GM19397 (cell line): ENCODE data around the gene CXCL12.

Source experiments
- ATAC-seq: cut with Tn5 transposase; IDR thresholded peaks from one replicate; pipeline ENCODE4 v1.9.1; 2021; ENCODE audit warnings: mild to moderate bottlenecking, moderate library complexity; ENCODE audit not compliant: unreplicated experiment

Gene CXCL12

DNA sequence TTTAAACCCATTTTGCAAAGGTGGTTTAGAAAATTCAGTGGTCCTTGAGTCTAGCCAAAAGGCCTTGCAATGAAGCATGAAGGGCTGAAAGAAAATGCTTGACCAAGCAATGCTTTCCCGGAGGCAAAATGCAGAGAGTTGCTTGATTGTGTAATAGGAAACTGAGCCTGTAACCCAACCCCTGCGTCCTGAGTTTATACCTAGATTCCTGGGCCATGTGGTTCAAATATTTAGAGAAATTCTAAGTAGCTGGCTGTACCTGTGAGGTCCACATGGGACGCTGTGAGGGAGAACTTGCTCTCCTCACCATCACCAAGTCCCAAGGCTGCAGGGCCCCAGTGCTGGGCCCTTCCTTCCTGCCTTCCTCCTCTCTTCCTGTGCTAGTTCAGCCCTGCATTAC is 45.7 kb downstream of the CXCL12 start:
- ATAC-seq: no peak

DNA sequence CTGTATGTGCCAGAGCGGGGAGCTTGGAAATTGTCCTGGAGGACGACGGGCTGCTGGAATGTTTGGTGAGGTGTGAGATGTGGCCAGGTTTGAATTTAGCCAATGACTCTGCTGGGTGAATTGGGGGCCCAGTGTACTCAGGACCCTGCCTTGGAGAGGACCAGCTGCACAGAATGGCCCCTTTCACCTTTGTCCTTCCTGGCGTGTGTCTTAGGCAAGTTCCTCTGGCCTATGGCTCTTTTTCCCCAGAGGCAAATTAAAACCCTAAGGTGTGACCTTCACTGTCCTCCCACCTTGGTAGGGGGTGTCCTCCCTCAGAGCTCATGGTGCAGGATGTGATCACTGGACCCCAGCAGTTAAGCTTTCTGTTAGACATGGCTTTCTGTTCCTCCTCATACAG is 47.8 kb downstream of the CXCL12 start:
- ATAC-seq: no peak

DNA sequence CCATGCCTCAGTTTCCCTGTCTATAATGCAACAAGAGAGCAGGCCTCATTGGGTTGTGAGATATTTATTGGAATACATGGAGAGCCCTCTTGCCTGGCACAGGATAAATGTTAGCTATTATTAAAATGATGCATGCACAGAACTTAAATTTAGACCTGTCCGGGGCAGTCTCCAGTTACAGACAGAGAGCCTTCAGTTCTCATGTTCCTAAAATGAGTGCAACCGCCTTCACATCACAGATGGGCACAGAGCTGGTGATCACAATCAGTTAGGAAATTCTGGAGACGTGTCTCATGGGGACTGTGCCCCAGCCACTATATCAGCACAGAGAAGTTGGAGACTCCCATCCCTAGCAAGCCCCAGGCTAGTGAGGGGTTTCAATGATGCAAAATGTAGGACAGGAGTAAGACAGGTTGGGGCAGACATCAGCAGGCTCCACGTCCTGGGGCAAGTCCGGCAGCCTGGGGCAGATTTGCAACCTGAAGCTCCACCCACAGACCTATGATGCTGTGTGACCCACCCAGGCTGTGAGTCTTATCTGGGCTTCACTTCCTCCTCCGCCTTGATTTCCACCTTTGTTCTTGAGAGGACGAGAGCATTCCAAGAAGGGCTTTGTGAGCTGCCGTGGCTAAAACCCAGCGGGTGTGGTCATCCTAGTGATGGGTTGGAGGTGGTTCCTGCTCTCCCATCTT is 49.4 kb downstream of the CXCL12 start:
- ATAC-seq: no peak

DNA sequence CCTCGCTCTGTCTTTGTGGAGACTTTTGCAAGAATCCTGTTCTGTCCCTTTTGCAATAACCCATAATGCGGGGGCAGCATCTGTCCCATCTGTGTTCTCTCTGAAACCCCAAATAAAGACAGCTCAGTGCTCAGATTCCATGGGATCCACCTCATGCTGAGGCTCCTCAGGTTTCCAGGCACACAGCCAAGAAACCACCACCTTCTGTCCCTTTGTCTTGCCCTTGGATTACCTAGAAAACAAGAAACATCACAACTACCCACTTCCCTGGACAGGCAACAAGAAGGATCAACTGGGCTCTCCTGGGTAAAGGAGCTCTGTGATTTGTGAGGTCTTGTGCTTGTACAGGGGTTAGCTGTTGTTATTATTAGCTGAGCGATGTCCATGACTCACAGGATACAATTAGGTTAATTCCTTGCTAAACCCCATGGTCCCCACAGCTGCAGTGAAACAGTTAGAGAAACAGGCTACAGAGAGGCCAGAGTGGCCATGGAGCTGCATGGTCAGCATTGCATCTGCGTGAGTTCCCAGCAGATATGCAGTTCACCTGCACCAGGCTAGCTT is 50.2 kb downstream of the CXCL12 start:
- ATAC-seq: no peak

DNA sequence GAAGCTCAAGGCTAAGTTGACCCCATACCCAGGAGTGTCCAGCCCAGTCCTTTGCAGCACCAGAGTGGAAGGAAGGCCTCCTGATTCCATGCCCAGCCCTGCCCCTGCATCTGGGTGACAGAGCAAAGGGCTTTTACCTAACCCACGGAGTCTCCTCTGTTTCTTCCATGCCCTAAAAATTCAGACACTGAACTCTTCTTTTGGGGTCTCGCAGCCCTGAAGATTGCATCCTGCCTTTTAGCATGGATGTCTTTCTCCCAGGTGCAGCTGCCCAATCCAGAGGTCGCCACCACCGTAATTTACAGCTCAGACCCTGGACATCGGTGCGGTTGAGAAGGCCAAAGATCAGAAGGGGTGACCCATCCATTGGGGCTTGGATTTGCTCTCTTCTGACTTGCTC is 50.8 kb downstream of the CXCL12 start:
- no peak for ATAC-seq

DNA sequence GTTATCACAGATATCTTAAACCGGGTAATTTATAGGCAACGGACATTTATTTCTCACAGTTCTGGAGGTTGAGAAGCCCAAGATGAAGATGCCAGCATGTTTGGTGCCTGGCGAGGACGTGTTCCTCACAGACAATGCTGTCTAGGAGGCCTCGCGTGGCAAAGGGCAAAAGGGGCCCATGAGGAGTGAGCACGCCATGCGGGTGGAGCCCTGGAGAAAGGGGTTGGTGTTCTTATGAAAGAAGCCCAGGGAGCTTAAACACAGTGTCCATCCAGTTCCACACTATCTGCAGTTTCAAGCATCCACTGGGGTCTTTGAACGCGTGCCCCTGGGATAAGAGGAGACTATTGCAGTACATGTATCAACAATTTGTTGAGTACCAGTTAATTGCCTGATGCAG is 51.4 kb downstream of the CXCL12 start:
- no peak for ATAC-seq

DNA sequence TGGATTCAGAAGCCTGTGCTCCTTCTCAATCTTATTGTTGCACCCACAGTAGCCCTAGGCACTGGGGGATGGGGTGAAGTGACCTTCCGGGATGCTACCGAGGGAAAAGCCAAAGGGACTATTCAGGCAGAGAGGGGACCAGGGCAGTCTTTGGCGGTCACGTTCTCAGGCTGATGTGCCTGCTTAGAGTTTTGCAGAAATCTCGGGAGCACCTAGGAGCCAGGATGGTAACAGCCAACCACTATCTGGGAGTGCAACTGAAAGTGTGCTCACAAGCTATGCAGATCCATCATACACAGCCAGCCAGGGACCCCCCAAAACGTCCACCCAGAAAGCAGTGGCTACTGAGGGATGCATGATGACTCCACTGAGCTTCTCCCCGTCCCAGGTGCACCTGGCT is 52.4 kb downstream of the CXCL12 start:
- ATAC-seq: no peak

DNA sequence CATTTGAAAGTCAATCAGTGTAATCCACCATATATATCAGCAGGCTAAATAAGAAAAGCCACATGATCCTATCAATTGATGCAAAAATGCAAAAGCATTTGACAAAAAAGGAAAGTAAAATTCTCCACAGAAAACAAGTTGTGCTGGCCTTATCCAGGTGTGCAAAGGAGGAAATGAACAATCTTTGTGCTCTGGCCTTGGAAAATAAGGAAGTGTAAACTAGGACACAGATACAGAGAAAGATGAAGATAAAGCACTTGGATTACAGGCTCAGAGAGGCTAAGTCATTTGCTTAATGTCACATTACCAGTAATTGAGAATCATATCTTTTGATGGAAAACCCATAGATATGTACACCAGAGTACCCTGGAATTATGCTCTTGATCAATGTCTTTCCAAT is 54.5 kb downstream of the CXCL12 start:
- ATAC-seq: no peak

DNA sequence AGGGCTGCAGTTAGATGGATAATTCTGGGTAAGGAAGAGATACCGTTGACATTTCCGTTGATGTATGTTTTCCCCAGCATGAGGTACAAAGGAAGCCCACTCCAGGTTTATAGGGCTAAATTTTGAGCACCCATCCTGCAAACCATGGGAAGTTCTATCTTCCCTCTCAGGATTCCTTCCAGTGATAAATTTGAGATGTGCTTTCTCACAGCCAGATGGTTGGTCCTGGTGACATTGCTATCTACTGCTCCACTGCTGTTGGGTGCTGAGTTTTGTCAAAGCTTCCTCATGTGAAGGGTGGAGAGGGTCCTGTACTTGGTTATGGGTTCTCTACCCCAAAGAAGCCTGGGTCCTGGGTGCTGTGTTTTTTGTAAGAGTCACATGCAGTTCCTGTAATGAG is 57.4 kb downstream of the CXCL12 start:
- ATAC-seq: no peak
